ENCODE measurements around the gene PORCN.

DNA sequence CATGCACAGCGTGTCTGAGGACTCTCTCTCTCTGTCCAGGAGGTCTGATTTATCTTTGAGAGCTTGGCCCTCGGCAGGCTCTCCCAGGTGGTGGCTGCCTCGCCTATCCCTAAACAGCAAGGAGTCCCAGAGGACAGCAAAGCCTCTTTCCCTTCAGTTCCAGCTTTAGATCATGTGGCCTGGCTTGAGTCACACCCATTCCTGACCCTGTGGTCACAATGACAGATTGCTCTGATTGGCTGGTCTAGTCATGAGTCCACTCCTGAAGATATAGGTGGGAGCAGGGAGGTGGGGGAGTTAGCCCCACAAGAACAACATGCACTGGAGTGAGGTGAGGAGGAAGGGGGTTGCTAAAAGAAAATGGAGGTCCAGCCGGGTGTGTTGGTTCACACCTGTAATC lies 12.1 kb upstream of the PORCN start:
- TF ChIP-seq, protein P1, sequence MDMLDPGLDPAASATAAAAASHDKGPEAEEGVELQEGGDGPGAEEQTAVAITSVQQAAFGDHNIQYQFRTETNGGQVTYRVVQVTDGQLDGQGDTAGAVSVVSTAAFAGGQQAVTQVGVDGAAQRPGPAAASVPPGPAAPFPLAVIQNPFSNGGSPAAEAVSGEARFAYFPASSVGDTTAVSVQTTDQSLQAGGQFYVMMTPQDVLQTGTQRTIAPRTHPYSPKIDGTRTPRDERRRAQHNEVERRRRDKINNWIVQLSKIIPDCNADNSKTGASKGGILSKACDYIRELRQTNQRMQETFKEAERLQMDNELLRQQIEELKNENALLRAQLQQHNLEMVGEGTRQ (IDR thresholded peaks at IDR 0.05; ENCODE audit: low read depth, low read length): peak; percentile 45; the same call in 1 of the 2 replicates
- no peak for TF ChIP-seq RAD21 (IDR thresholded peaks at IDR 0.05; ENCODE audit: low read length)
- TF ChIP-seq, protein P2, sequence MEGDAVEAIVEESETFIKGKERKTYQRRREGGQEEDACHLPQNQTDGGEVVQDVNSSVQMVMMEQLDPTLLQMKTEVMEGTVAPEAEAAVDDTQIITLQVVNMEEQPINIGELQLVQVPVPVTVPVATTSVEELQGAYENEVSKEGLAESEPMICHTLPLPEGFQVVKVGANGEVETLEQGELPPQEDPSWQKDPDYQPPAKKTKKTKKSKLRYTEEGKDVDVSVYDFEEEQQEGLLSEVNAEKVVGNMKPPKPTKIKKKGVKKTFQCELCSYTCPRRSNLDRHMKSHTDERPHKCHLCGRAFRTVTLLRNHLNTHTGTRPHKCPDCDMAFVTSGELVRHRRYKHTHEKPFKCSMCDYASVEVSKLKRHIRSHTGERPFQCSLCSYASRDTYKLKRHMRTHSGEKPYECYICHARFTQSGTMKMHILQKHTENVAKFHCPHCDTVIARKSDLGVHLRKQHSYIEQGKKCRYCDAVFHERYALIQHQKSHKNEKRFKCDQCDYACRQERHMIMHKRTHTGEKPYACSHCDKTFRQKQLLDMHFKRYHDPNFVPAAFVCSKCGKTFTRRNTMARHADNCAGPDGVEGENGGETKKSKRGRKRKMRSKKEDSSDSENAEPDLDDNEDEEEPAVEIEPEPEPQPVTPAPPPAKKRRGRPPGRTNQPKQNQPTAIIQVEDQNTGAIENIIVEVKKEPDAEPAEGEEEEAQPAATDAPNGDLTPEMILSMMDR (conservative IDR thresholded peaks at IDR 0.05; ENCODE audit: low read depth, low read length): no peak
- TF ChIP-seq RFX5 (IDR thresholded peaks at IDR 0.05; ENCODE audit: low read depth, low read length): no peak
- TF ChIP-seq MAZ (IDR thresholded peaks at IDR 0.05; ENCODE audit: borderline replicate concordance, low read depth, low read length): no peak
